HG03280 (cell line): ENCODE measurements around the gene FCGBP.
"Not testable (repeated sequence)": the region's sequence is repeated elsewhere in the genome, so short reads cannot be mapped to it uniquely, and the experiment has no call there.

ENCODE experiments used
- ATAC-seq: cut with Tn5 transposase; IDR thresholded peaks from one replicate; pipeline ENCODE4 v1.9.1; 2021; ENCODE audit warnings: mild to moderate bottlenecking, moderate library complexity; ENCODE audit not compliant: unreplicated experiment

FCGBP gene

DNA sequence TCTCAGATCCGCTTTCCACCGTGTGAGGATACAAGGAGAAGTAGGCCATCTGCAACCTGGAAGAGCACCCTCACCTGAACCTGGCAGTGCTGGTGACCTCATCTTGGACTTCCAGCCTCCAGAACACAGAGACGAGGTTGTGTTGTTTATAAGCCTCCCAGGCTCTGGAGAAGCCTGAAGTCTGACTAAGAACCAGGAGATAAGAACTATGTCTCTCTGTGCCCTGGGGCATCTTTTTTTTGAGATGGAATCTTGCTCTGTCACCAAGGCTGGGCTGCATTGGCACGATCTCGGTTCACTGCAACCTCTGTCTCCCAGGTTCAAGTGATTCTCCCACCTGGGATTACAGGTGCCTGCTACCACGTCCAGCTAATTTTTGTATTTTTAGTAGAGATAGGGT, 14.5 kb downstream of the FCGBP start:
- ATAC-seq: no peak

DNA sequence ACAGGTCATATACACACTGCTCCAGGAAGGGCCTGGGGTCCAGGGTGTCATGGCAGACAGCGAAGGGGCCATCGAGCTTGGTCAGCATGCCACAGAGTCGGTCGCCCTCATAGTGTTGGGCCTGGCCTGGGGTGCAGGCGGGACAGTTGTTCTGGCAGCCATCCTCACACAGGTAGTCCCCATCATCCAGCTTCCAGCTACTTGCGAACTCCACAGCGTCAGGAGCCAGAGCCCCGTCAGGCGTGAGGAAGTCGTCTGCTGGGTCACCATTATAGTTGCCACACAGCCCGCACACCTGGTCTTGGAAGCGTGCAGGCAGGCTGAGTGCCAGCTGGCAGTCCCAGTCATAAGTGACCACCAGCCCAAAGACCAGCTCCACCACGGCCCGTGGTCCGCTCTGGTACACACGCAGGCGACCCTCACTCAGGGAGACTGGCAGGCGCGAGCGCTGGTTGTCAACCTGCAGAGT, 16.2 kb downstream of the FCGBP start:
- ATAC-seq: no peak

DNA sequence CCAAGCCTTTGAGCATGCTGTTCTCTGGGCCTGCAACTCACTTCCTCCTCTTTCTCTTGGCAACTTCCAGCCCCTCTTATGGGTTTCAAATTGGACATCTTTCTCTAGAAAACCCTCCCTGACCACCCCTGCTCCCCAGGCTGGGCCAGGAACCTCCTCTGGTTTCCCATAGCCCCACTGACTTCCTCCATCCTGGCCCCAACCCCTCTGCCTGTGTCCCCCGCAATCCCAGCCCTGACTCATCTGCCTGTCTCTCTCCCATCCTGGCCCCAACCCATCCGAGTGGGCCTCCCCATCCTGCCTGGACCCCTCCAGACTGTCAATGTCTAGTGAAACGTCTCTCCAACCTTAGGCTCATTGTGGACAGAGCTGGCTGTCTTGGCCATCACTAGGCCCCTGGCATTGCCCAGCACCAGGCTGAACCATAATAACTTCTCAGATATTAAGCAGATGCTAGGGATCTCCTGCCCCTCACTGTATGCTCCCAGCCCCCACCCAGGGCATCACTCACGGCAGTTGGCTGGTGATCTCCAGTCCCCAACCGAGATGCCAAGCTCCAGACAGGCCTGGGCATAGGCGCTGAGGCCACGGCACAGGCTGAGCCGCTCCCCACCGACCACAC, 16.8 kb downstream of the FCGBP start:
- no peak for ATAC-seq

DNA sequence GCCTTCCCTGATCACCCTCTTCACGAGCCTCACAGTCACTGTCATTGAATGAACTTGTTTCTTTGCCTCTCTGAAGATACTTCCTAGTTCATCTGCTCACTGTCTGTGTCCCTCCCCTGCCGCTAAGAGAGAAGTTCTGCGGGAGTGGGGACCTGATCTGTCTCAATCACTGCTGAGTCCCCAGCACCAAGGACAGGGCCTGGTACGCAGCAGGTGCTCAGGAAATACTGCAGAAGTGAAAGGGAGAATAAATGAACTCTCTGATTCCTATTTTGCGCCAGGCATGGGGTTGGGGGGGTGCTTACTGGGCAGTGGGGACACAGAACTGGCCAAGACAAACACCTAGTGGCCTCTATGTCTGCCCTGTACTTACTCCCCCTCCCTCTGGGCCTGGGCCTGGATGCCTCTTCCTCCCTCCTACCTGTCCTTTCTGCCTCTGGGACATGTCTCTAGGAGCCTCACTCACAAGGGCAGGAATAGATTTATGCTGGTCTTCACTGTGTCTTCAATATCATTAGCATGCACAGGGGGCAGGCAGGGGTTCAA, 17.5 kb downstream of the FCGBP start:
- ATAC-seq: no peak

DNA sequence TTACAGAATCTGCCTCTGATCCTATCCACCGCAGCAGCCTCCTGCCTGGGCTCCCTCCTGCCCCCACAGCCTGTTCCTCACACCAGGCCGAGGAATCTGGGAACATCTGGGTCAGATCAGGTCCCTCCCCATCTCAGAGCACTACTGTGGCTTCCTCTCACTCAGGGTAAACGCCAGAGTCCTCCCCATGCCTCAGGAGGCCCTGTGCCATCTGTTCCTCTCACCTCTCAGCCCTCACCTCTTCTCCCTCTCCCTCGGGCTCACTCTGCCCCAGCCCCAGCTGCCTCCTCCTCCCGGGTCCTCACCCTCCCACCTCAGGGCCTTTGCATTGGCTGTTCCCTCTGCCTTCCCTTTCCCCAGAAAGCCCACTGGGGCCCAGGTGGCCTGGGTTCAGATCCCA, 18.2 kb downstream of the FCGBP start:
- ATAC-seq: no peak

DNA sequence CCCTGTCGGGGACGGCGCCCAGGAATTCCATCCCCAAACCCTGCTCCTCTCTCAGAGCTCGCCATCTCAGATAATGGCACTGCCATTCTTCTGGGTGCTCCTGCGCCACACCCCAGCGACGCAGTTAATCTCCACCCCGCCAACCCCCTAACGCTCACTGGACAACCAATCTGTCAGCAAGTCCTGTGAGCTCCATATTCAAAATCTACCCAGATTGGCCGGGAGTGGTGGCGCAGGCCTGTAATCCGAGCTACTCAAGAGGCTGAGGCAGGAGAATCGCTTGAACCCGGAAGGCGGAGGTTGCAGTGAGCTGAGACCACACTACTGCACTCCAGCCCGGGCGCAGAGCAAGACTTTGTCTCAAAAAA, 18.6 kb downstream of the FCGBP start:
- ATAC-seq: no peak

DNA sequence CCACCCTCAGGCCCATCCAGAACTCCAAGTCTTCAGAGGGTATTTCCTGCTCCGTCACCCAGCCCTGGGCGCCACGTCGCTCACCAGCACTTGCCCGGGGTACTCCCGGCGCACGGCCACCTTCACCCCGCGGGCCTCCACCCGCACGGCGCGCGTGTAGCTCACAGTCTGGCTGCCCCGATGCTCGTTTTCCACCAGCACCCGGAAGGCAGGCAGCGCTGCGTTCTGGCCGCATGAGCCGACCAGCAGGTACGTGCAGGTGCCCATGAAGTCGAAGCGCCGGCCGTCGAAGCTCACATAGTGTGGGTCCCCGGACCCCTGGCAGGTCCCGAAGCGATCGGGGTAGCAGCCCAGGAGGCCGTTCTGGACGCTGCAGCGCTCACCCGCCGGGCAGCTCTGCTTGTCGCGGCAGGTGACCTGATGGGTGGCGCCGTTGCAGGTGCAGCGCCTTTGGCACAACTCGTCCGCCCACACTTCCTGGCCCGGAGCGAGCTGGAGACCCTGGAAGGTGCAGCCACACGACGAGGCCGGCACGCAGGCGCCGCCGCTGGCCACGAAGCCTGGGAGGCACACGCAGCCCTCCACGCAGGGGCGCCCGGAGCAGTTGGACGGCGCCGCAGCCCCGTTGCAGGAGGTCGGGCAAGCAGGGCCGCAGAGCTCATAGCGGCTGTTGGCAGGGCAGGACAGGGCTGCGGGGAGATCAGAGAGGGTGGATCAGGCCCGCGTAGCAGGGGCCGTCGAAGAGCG, 19.2 kb downstream of the FCGBP start:
- ATAC-seq: no peak

DNA sequence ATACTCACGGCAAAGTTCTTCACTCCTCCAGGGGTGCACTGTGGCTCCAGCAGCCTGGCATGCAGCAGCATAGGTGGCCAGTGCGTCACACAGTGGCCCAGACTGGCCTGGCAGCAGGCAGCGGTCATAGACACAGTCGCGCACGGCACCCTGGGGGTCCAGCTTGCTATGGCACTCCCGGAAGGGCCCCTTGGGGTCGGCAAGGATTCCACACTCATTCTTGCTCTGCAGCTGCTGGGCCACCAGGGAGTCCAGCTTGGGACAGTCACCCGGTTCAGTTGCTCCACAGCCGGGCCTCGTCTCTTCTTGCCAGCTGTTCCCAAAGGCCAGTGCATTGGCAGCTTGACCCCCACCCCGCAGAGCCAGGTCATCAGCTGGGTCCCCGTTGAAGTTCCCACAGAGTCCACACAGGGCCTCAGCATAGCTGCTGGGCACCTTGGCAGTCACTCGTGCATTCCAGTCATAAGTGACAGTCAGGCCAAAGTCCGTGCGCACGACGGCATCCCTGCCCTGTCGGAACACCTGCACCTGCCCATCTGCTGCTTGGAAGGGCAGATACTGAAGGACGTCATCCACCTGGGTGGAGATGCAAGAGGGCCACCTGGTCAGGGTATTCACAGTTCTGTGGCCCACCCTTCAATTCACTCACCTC, 20.6 kb downstream of the FCGBP start:
- ATAC-seq: no peak

DNA sequence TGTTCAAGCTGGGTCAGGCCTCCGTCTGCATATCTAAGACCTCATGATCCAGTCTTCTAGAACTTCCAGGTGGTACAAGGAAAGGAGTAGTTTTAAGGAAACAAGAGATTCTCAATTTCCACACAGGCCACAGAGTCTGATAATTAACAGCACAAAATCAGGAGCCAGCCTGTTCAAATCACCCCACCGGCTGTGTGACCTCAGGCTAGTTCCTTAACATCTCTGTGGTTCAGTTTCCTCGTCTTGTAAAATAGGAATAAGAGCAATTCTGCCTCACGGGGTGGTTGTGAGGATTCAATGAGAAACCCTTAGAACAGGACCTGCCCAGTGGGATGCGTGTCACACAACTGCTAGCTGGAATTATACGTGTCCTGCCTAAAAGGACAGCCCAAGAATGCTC, 25.6 kb downstream of the FCGBP start:
- no peak for ATAC-seq

DNA sequence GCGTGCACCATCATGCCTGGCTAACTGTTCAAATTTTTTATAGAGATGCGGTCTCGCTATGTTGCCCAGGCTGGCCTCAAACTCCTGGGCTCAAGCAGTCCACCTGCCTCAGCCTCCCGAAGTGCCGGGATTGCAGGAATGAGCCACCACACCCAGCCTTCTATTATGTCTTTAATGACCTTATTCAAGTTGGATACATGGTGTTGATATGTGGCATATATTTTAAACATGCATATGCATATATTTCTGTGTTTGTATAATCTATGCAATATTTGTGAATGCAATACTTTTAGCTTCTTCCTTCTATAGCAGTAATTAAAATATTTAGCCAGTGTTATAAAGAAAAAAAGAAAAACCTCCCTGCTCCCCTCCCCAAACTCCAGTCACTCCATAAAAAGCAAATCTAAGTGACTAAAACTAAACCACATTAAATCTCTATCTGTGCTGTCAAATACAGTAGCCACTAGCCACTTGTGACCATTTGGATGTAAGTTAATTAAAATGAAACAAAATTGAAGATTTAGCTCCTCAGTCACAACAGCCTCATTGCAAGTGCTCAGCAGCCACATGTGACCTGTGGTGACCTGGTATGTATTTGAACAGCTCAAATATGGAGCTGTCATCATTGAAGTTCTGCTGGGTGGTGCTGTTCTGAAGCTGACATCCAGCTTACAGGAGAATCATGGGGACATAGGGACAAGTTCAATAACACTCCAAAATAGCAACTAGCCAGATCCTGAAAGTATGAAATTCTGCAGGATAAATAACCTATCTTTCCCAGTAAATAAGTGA, 27.4 kb downstream of the FCGBP start:
- ATAC-seq: no peak

DNA sequence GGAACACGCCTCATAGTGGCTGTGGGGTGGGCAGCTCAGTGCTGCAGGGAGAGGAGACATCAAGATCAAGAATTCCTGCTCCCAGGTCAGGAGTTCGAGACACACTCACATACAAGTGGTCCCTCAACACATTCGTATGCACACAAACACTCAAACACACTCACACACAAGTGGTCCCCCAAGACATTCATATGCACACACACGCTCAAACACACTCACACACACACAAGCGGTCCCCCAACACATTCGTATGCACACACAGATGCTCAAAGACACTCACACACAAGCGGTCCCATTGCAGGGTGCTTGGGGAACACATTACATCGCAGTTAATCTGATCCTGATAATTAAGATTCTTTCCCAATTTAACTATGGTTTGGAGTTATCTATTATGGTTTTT, 28.2 kb downstream of the FCGBP start:
- ATAC-seq: no peak

DNA sequence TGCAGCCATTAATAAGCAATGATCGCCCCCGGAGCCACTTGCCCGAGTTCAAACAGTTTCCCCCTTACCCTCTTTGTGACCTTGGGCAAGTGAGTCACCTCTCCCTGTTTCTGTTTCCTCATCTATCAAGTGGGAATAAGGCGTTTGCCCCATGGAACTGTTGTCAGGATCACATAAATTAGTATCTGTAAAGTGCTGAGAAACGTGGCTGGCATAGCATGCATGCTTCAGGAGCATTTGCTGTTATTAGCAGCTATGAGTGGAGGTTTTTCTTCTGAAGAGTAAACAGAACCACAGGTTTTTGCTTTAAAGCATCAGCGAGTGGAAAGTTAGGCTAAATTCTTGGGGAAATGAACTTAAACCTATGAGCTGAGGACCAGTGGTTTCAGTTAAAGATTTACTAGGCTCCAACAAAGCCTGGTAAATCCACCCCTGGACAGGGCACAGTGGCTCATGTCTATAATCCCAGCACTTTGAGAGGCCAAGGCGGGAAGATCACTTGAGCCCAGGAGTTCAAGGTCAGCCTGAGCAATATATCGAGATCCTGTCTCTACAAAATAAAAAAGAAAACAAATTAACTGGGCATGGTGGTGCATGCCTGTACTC, 30.8 kb downstream of the FCGBP start:
- not testable (repeated sequence) for ATAC-seq

DNA sequence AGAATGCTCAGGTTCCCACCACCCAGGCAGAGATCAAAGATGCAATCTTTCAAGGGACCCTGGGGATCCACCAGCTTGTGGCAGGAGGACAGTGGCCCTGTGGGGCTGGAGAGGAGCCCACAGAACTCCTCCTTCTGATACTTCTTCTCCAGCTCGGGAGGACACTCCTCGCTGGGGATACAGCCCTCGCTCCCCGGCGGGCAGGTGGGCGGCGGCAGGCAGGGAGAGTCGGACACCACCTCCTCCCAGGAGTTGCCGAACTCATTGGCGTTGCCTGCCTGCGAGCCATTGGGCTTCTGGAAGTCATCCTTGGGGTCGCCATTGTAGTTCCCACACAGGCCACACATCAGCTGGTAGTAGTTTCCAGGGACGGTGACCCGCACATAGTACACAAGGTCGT, 32.1 kb downstream of the FCGBP start:
- ATAC-seq: not testable (repeated sequence)

DNA sequence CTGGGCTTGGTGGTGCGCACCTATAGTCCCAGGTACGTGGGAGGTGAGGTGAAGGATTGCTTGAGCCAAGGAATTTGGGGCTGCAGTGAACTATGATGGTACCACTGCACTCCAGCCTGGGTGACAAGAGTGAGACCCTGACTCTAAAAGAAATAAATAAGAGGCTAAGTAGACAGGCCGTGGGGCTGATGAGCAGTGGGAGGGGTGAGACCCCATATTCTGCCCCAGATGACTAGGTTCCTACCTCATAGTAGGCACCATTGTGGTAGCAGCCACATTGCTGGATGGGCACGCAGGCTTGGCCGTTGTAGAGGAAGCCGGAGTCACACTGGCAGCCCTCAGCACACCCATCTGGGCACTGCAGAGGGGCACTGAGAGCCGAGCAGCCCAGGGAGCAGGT, 32.8 kb downstream of the FCGBP start:
- ATAC-seq: not testable (repeated sequence)

DNA sequence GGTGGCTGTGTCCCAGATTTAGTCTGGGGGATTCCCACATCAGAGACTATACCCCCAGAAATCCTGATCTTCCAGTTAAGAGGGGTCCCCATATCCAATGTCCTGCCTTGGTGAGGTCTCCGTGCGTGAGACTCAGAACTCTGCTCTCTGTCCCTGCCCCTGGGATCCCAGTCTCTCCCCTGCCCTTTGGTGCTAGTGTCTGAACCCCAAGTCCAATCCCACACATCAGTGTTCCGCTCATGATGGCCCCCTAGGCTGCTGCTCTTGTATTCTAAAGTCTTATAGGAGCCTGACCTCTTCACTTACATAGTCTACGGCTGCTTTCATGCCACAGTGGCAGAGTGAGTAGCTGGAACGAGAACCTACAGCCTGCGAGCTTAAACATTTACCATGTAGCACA, 35.6 kb downstream of the FCGBP start:
- not testable (repeated sequence) for ATAC-seq

DNA sequence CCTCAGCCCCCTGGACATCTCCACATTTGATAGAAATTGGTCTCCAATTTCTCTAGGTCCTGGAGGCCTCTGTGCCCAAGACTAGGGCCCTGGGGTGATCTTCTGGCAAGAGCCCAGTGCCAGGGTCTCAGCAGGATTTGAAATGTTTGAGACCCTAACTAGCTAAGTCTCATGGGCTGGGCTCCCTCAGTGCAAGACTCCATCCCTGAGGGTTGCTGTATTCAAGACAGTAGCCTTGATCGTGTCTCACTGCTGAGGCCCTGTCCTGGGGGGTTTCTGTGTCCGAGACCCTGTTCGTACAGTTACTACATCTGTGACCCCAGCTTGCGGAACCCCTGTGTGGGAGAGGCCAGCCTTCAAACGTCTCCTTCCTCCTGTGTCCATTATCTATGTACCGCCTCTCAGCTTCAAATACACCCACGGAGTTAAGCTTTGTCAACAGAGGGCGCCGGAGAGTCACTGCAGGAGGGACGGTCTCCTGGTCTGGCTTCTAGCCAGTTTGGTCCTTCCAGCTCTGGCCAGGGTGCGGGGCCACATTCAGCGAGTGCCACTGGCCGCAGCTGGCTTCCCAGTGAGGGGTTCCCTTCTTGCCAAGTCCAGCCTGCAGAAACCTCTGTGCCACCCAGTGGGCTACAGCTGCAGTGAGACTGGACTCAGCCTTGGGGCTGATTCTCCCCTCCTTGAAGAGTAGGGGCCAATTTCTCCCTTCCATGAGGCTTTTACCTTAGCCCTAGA, 36.8 kb downstream of the FCGBP start:
- not testable (repeated sequence) for ATAC-seq

DNA sequence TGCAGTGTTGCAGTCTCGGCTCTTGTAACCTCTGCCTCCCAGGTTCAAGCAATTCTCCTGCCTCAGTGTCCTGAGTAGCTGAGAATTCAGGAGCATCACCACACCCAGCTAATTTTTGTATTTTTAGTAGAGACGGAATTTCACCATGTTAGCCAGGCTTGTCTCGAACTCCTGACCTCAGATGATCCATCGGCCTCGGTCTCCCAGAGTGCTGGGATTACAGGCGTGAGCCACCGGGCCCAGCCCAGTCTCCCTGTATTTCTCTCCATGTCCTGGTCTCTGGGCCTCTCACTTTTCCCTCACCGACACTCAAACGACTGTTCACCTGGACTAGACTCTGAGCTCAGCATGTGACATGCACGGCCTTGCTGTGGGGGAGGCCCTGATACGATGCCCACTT, 39.3 kb downstream of the FCGBP start:
- ATAC-seq: not testable (repeated sequence)

DNA sequence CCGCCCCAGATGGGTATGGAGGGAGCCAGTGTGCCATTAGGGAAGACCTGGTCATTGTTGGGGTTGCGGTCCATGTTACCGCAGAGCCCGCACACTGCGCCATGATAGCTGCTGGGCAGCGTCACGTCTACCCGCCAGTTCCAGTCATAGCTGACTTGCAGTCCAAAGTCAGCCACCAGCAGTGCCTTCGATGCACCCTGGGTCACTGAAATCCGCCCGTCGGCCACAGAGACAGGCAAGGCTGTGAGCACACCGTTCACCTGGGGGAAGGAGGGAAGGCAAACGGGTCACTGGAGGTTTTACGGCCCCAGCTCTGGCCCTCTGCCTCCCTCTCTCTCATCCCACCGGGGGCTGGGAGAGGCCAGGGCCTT, 40.2 kb downstream of the FCGBP start:
- not testable (repeated sequence) for ATAC-seq

DNA sequence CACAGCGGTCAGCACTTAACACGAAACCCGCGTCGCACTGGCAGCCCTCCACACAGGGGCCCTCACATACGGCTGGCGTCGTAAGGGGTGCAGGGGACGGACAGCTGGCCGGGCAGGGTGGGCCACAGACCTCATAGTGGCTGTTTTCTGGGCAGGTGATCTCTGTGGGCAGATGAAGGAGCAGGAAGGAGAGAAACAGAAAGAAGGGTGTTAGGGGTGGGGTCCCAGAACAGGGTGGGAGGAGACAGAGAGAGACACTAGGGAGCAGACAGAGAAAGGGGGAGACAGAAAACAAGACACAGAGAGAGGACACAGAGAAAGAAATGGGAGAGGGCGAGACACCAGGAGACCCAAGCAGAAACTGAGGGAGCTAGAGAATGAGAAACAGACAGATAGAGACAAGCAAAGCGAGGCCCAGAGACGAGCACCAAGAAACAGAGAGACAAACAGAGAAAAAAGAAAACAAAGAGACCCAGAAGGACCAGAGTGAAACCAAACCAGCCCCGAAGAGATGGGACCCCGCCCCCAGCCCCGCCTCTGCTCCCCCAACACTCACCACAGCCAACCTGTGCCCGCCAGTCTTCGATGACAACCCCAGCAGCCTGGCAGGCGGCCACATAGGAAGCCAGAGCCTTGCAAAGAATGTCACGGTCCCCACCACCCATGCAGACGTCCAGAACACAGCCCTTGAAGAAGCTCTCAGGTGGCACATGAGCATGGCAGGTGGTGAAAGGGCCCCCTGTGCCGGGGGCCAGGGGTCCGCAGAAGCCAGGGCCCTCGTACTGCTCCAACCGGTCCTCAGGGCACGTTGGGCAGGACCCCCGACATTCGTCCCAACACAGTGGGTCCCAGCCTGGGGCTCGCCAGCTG, 40.8 kb downstream of the FCGBP start:
- not testable (repeated sequence) for ATAC-seq
